HG03039 (cell line): ENCODE results near the gene SYP.

Experiments
- ATAC-seq: cut with Tn5 transposase; IDR thresholded peaks from one replicate; pipeline ENCODE4 v1.9.1; 2021; ENCODE audit warnings: mild to moderate bottlenecking, moderate library complexity; ENCODE audit not compliant: unreplicated experiment

The SYP gene

DNA sequence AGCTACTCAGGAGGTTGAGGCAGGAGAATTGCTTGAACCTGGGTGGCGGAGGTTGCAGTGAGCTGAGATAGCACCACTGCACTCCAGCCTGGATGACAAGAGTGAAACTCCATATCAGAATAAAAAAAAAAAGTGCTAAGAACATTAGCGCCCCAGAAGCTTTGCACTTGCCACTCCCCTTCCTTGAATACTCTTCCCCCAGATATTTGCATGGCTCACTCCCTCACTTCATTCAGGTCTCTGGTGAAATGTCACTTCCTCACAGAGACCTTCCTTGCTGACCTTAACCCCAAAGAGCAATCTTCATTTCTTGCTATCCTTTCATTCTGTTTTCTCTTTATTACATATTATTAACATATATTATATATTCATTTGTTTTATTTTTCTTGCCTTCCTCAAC lies 21.9 kb upstream of the SYP start:
- no peak for ATAC-seq

DNA sequence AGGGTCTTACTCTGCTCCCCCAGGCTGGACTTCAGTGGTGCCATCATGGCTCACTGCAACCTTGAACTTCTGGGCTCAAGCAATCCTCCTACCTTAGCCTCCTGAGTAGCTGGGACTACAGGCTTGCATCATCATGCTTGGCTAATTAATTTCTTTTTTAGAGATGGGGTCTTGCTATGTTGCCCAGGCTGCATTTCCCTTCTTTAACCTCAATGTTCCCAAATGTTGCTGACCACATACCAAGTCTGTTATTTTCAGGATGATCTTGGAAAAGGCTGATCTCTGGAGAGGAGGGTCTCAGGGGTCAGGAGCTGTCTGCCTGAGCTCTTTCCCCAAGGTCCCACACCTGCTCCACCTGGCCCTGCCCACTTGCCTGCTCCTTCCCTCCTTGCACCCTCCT lies 20.1 kb upstream of the SYP start:
- no peak for ATAC-seq

- no peak for ATAC-seq
These were observed 15.1 kb upstream of the SYP start for GRCh38 chrX:49214996-49215526.

DNA sequence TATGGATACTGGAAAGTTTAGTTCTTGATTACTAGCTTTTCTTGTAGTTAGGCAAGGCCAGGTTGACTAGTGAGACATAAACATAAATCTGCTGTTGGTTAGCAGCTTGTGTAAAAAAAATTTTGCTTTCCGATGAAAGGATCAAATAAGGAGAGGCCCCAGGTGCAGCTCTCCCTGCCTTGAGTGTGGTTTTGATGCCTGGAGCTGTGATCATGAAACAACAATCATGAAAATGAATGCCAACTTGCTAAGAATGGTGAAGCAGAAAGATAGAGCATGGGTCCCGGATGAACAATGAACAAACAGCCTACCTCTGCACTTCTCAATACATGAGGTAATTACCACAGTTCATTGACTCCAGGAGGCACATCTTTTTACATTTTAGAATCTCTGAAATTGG lies 14.4 kb upstream of the SYP start:
- no peak for ATAC-seq

DNA sequence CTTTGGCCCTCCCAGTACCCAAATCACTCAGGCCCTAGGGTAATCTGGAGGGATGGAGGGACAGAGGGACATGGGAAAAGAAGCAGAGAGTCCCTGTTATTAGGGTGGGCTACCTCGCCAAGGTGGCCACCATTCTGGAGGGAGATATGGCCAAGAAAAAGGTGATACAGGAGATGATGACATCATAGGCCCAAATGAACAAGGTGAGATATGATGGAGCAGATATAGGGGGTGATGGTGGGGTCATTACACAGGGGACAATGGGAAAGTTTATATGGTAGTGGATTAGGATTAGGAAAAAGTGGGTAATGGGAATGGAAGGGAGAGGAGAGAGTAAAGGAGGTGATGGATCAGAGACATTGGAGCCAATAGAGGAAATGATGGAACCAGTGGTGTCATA lies 12.9 kb upstream of the SYP start:
- ATAC-seq: no peak

GRCh38 chrX:49212209-49212608 lies 12.2 kb upstream of the SYP start:
- no peak for ATAC-seq

DNA sequence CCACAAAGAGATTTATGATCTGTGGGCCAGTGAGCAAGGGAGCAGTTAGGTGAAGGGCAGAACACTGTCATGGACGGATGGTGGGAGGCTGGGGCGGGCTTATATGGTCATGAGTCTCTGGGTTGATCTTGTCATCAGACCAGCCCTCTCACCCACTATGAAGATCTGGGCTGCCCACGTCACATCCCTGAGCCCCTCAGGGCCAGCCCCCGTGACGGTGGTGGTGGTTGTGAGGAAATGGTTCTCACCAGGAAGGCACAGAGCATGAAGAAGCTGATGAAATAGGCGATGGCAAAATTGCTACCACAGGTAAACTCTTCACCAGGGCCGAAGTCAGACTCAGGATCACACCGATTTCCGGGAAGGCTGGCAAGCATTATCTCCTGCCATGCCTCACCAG lies 11.1 kb upstream of the SYP start:
- ATAC-seq: no peak

DNA sequence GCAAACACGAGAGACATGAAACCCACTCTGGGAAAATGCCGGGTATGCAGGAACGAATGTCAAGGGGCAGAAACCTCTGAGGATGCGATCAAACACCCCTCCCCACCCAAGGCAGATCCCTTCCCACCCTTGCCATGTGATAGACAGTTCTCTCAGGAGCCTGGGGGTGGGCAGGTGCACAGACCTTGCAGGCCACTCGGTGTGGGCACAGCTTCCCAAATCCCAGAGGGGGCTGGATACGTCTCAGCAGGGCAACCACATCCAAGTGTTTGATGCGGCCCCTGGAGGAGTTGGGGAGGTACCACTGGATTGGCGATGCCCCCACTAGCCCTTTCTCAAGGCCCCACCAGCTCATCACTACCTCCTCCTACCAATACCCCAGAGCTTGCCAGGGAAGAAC lies 10.4 kb upstream of the SYP start:
- ATAC-seq: no peak

DNA sequence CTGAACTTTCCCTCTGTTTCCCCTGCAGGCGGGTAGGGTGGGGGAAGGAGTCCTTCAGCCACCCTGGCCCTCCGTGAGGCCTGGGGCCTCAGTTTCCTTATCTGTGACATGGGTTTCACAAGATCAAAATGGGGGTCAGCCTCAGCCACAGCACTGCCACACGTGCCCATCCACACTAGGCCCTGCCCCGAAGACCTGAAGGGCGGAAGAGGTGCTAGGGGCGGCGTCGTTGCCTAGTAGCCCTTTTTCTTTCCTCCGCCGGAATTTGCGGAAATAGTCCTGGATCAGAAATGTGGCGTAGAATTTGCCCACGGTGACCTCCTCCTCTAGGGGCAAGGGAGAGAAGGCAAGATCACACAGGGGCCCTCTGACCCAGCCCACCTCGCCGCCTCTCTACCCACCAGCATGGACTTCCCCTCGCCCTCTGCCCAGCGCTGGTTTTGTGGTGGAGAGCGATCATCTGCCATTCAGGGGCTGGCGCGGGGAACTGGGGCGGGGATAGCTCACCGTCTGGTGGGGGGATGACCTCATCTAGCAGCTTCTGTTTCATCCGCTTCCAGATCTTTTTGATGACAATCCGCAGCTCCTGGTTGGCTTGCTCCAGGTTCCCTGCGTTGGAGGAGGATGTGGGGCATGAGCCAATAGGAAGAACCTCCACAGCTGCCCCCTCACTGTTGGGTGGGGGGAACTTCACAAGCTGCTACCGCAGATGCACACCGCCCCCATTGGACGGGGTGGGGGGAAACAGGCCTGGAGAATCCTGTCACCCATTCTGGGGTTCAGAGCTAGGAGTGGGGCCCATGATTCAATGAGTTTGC lies 9.7 kb upstream of the SYP start:
- ATAC-seq: no peak

DNA sequence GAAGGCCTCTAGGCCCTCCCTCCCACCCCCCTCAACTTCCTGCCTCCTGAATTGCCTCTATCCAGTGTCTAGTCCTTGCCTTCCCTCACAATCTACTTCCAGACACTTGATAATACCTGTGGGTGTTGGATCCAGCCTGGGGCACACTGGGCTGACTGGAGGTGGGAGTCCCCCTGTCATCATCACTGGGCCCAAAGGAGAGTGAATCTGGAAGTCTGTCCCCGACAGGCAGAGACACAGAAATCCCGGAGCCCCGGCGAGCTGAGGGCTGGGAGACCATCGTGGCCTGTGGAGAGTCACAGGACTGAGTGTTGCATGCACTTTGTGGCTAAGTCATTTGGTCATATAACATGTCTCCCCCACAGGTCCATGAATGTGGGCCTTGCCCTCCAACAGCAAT lies 8.4 kb upstream of the SYP start:
- ATAC-seq: no peak

DNA sequence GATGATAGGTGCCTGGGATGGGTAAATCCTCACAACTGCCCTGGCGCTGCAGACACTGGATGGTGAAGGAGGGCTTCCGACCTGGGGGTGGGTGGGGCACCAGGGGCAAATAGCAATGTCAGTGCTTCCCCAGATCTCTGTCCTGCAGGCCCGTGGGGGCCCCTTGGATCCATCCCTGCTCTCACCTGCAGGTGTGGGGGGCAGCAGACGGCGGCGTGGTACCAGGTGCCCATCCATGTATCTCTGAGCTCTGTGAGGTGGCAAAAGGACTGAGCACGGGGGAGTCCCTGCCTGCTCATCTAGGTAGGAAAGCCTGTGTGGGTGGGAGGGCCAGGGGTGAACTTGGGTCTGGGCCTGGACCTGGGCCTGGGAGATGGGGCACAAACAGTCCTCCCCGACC lies 6.5 kb upstream of the SYP start:
- no peak for ATAC-seq

GRCh38 chrX:49205443-49205842 lies 5.5 kb upstream of the SYP start:
- no peak for ATAC-seq

DNA sequence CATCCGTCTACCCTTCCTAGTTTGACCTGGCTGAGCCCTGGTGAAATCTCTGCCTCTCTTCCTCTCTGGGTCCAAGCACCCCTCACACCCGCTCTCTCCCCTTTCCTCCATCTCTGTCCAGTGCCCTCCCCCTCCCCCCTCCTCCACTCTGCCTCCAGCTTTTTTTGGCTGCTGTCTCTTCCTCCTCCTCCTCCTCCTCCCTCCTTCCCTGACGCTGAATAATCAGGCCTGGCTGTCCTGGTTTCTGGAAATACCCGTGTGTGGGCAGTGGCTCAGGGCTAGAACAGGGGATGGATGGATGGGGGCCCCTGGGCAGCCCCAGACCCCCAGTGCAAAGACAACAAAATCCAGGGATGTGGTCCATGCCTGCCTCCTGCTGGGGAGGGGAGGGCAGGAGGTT lies 4.7 kb upstream of the SYP start:
- ATAC-seq: no peak

DNA sequence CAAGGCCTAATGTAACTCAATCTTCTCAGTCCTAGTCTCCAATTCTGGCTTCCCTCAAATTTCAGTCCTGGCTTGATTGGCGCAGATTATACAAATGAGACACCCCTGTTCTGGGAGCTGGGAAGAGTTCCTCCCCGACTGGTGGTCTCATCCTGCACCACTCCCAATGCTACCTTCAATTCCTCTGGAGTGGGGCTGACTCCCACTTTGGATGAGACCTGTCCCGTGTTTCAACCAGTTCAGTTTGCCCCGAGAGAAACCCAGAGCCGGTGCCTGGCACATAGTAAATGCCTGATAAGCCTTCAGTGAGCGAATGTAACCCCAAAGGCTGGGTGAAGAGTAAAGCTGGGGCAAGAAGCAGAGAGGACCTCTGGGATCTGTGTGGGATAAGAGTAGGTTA lies 4.0 kb upstream of the SYP start:
- ATAC-seq: no peak

DNA sequence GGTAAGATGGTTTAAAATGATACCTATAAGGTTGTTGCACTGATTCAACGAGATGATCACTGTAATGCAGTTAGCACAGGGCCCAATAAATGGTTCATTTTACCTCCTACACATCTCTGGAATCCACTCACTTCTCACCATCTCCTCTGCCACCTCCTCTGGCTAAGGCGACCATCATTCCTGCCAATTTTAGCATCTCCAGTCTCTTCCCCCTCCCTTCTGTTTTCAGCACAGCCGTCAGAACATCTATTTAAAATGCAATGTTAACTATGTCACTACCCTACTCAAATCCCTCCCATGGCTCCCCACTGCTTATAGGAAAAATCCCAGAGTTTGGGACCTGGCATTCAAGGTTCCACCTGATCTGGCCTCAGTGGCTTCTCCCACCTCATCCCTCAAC lies 3.5 kb upstream of the SYP start:
- no peak for ATAC-seq

DNA sequence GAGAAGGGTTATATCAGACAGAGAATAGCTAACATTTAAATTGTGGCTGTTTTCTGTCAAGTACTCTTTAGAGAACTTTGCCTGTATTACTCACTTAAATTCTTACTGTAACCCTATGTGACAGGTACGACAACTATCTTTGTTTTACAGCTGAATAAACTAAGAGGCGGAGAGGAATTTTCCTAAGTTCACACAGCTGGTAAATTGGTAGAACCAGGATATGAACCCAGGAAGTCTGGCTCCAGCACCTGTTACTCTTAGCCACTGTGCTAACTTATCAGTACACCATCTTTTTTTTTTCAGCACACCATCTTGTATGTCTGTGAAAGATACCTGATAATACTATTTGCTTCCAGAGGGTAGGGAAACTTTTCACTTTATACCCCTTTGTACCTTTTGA lies 2.0 kb upstream of the SYP start:
- ATAC-seq: no peak

GRCh38 chrX:49199315-49199595 lies 738 bp downstream of the SYP start:
- no peak for ATAC-seq

DNA sequence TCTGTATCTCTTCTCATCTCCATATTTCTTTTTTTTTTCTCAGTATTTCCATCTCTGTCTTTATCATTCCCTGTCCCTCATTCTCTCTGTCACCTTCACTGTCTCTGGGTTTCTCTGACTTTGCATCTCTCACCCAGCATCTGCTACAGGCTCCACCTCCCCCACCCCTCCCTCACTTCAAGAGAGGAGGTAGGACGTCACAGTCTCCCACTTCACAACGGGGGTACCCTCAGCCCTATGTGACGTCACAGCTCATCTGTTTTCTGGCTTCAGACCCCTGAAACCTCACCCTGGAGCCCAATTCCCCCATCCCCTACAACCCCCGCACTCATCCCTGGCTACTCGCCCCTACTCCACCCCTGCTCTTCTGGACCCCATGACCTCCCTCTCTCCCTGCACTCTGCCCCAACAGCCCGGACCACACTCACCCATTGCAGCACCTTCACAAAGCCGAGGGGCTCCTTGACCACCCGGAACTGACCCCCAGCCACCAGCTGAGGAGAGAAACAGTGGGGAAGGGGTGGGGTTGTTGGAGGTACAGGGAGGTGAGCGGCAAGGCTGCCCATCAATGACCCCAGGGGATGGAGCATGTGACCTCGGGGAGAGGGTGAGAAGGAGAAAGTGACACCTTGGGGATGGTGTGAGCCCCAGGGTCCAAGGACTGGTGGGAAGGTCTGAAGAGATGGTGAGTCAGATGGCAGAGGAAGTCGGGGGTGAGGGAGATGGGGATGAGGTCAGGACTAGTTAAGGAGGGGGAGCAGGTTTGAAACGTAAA lies 1.3 kb downstream of the SYP start:
- ATAC-seq: no peak

- no peak for ATAC-seq
These were observed 2.4 kb downstream of the SYP start for GRCh38 chrX:49197543-49198087.

DNA sequence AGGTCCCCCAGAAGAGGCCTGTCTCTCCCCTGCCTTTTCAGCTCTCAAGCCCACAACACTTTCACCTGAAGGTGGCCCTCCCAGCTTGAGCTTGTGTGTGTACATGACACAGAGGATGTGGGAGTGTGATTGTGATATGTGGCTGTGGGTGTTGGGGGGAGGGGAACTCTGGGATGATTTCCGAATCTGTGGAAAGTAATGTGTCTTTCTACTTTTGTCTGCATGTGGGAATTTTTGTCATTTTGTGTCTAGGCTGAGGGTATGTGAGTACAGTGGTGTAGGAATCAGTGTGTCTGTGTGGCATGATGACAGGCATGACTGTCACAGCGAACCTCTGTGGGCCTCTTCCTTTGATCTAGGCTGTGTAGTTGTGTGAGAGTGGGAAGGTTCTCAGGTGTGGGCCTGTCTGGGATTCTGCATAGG lies 6.4 kb downstream of the SYP start:
- no peak for ATAC-seq

GRCh38 chrX:49192722-49193328 lies 7.2 kb downstream of the SYP start:
- ATAC-seq: no peak

GRCh38 chrX:49191574-49192011 lies 8.4 kb downstream of the SYP start:
- peak; percentile 2 for ATAC-seq
